ENCODE data around the gene FAM236A.
"Not testable (repeated sequence)": the region's sequence is repeated elsewhere in the genome, so short reads cannot be mapped to it uniquely, and the experiment has no call there.

The FAM236A gene

GRCh38 chrX:72937906-72938305 is at the start of gene FAM236A:
Gene FAM236A, plus strand, starts transcription at chrX:72938206. Its CDS starts 57 bp downstream, at chrX:72938263.
- not testable (repeated sequence) for DNase-seq (ENCODE audit: low read depth)

GRCh38 chrX:72889740-72890139 is 48.3 kb upstream of the FAM236A start:
- DNase-seq (ENCODE audit: low read depth), result not testable (repeated sequence)

DNA sequence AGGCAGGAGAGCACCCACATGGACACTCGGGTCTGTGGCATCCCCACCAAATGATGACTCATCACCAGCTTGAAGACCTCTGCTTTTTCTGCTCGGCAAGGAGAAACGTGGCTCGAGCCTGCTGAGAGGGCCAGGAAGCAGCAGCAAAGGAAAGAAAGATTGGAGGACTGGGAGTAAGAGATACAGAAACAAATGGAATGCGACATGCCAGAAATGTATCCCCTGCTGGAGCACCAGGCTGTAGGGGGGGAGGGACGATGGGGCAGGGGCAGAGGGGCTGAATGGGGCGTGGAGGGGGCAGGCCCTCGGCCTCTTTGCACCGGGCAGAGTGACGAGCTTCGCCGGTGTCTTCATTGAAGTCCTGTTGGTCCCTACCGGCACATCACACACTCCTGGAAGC is 25.7 kb upstream of the FAM236A start, which contains the start of gene FAM236C:
TSS of gene FAM236C (plus strand) at position 301 of the 400 bp plus-strand sequence. CDS start 100 bp downstream, outside the sequence.
- DNase-seq (ENCODE audit: low read depth), result not testable (repeated sequence)

DNA sequence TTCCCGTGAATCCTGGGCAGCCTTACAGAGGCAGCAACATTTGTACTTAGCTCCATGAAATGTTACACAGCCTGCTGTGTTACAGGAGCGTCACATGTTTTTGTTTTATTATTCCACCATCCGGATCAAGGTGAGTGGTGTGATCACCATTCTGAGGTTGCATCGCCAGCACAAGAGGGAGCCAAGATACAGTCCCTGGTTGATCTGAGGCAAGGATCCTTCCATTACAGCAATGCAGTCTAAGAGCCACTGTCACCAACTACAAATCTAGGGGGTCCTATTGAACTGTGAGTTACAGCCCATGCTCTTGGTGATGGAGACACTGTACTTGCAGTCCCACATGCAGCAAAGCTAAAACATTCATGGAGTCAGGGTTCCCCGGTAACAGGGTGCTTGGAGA is 21.9 kb upstream of the FAM236A start:
- DNase-seq (ENCODE audit: low read depth), result not testable (repeated sequence)

- not testable (repeated sequence) for DNase-seq (ENCODE audit: low read depth)
These were observed 5.7 kb upstream of the FAM236A start for GRCh38 chrX:72932283-72932682.

DNA sequence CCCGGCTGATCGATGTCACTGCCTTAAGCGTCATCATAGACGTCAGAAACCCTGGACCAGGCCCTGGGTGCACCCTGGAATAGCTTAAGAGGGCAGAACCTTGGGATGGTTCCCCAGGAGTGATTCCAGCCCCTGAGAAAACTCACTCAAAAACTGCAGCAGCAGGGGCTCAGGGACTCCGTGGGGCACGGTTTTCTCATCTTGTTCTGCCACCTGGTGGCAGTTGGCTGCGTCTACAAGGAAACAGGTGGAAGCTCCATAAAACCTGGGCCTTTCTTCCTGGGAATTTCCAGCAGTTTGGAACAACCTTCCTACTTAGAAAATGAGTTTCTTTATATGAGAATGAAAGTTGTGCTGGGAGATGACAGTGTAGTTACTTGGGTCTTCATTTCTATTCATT is 1.6 kb upstream of the FAM236A start:
- DNase-seq (ENCODE audit: low read depth), result not testable (repeated sequence)

- DNase-seq (ENCODE audit: low read depth), result not testable (repeated sequence)
These were observed 1.0 kb upstream of the FAM236A start for GRCh38 chrX:72936882-72937455.

- not testable (repeated sequence) for DNase-seq (ENCODE audit: low read depth)
These were observed 4.3 kb downstream of the FAM236A start for GRCh38 chrX:72942272-72942671.

DNA sequence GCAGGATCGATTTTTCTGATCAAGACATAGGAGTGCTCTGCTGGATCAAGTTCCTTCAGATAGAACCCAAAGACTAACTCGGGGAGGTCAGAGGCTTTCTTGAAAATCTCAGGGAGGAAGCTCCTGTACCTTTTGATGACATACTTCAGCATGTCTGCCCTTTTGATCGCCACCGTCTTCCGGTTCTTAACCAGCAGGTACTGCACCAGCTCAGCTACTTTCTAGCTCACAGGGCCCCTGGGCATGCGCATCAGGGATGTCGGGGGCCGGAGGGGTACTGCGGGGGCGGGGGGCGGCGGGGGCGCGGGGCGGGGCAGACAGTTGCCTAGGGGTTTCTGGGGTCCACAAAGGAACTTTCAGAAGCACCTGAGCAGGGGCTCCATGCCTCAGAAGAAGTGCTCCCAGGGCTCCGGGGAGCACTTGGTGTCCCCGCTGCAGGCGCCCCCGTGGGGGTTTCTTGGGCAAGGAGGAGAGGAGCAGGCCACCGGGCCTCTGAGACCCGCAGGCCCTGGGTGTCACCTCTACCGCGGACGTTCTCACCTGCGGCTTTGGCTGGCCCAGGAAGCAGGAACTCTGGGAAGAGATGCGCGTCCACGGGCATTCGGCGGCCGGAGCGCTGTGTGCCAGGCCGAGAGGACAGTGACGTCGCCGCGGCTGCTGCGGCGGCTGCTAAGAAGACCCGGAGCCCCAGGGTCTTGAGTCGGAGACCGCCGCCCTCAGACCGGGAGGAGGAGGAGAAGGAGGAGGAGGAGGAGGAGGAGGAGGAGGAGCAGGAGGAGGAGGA is 5.2 kb downstream of the FAM236A start:
- DNase-seq (ENCODE audit: low read depth), result not testable (repeated sequence)

DNA sequence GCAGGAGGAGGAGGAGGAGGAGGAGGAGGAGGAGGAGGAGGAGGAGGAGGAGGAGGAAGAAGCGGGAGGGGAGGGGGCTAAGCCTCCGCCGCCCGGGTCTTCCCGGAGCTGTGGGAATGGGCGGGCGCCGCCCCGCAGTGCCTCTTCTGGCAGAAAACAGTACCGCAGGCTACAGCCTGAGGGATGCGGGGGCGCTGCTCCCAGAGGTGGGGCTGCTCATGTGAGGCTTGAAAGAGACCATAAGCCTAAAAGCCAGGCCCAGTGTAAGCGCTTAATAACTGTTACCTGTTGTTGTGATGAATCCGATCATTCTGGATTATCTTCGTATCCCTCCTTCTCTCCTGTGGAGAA is 5.8 kb downstream of the FAM236A start, which contains the start of gene DMRTC1:
TSS of gene DMRTC1 (minus strand) at position 19 of the 351 bp plus-strand sequence. CDS start 68,143 bp downstream, outside the sequence.
- DNase-seq (ENCODE audit: low read depth), result not testable (repeated sequence)

- not testable (repeated sequence) for DNase-seq (ENCODE audit: low read depth)
These were observed 22.0 kb downstream of the FAM236A start for GRCh38 chrX:72959971-72960370.

GRCh38 chrX:72971859-72972258 is 33.9 kb downstream of the FAM236A start:
- DNase-seq (ENCODE audit: low read depth), result not testable (repeated sequence)

- not testable (repeated sequence) for DNase-seq (ENCODE audit: low read depth)
These were observed 36.9 kb downstream of the FAM236A start for GRCh38 chrX:72974885-72975284.

- DNase-seq (ENCODE audit: low read depth), result not testable (repeated sequence)
These were observed 43.0 kb downstream of the FAM236A start for GRCh38 chrX:72980894-72981469.
